GM19452 (cell line): Measurements from ENCODE around the gene SIX4.

Experiments used
- ATAC-seq: cut with Tn5 transposase; IDR thresholded peaks from one replicate; pipeline ENCODE4 v1.9.1; 2021; ENCODE audit not compliant: unreplicated experiment

SIX4 gene

GRCh38 chr14:60722357-60723115 lies 1.6 kb downstream of the SIX4 start:
- no peak for ATAC-seq

- no peak for ATAC-seq
These were observed 2.1 kb downstream of the SIX4 start for GRCh38 chr14:60722107-60722356.

GRCh38 chr14:60721326-60722106 lies 2.6 kb downstream of the SIX4 start:
- ATAC-seq = no peak

GRCh38 chr14:60720962-60721325 lies 3.2 kb downstream of the SIX4 start:
- no peak for ATAC-seq

GRCh38 chr14:60720391-60720790 lies 3.8 kb downstream of the SIX4 start:
- no peak for ATAC-seq

- no peak for ATAC-seq
These were observed 10.6 kb downstream of the SIX4 start for GRCh38 chr14:60713513-60713912.

GRCh38 chr14:60710494-60710893 lies 13.7 kb downstream of the SIX4 start:
- no peak for ATAC-seq

- ATAC-seq = no peak
These were observed 16.3 kb downstream of the SIX4 start for GRCh38 chr14:60707858-60708257.

GRCh38 chr14:60705100-60705499 lies 19.1 kb downstream of the SIX4 start:
- no peak for ATAC-seq

GRCh38 chr14:60700598-60700997 lies 23.6 kb downstream of the SIX4 start:
- ATAC-seq = no peak

- ATAC-seq = no peak
These were observed 28.8 kb downstream of the SIX4 start for GRCh38 chr14:60695327-60695726.

GRCh38 chr14:60691383-60692113 lies 32.6 kb downstream of the SIX4 start:
- no peak for ATAC-seq

- no peak for ATAC-seq
These were observed 37.3 kb downstream of the SIX4 start for GRCh38 chr14:60686865-60687264.

- ATAC-seq = no peak
These were observed 39.9 kb downstream of the SIX4 start for GRCh38 chr14:60684203-60684602.

GRCh38 chr14:60681271-60681670 lies 42.9 kb downstream of the SIX4 start:
- no peak for ATAC-seq

- no peak for ATAC-seq
These were observed 43.6 kb downstream of the SIX4 start for GRCh38 chr14:60680511-60680910.

GRCh38 chr14:60679566-60680258 lies 44.4 kb downstream of the SIX4 start:
- ATAC-seq = no peak

- no peak for ATAC-seq
These were observed 46.5 kb downstream of the SIX4 start for GRCh38 chr14:60677701-60678100.

- ATAC-seq = no peak
These were observed 53.2 kb downstream of the SIX4 start for GRCh38 chr14:60670989-60671388.

GRCh38 chr14:60668431-60669112 lies 55.6 kb downstream of the SIX4 start:
- ATAC-seq = no peak

GRCh38 chr14:60665177-60665550 lies 59.0 kb downstream of the SIX4 start:
- ATAC-seq = no peak
